ENCODE data around the gene TECPR2. TPM values are rescaled to one million over a fixed set of nuclear protein-coding genes. Genes with fewer than 3 reads are reported as not detected.
"Not testable (repeated sequence)": the region's sequence is repeated elsewhere in the genome, so short reads cannot be mapped to it uniquely, and the experiment has no call there.

TECPR2 gene
- total and polyA plus RNA-seq, 9 donors: 8.3 to 15.1 (median 12.1) TPM

GRCh38 chr14:102511538-102511937 is 148.8 kb downstream of the TECPR2 start:
- DNase-seq: no peak
- H3K36me3 ChIP-seq (ENCODE audit: control insufficient read depth, insufficient read depth, low read length): peaks cover under 1% of the 10 kb centered on the region
- peaks cover 25% of the 10 kb centered on the region for H3K4me1 ChIP-seq (ENCODE audit: control insufficient read depth, insufficient read depth, low read length)
- H3K9me3 ChIP-seq (replicated peaks; ENCODE audit: control insufficient read depth, low read depth, low read length): no peaks in the 10 kb centered on the region
- no peaks in the 10 kb centered on the region for H3K27me3 ChIP-seq (ENCODE audit: control insufficient read depth, insufficient read depth, low read length)
- H3K27ac ChIP-seq (ENCODE audit: low read length): no peak overlapping the region
- WGBS (ENCODE audit: insufficient coverage): 89% methylated on average over 4 of the region's 5 CpGs
- no peak overlapping the region for H3K4me3 ChIP-seq (ENCODE audit: low read length)

- H3K9me3 ChIP-seq (replicated peaks; ENCODE audit: control insufficient read depth, low read depth, low read length): no peaks in the 10 kb centered on the region
- WGBS (ENCODE audit: insufficient coverage): 79% methylated on average over 9 of the region's 11 CpGs
- no peak overlapping the region for H3K4me3 ChIP-seq (ENCODE audit: low read length)
- H3K27ac ChIP-seq (ENCODE audit: low read length): no peak overlapping the region
- no peak for DNase-seq
- no peaks in the 10 kb centered on the region for H3K36me3 ChIP-seq (ENCODE audit: control insufficient read depth, insufficient read depth, low read length)
- peaks cover 26% of the 10 kb centered on the region for H3K4me1 ChIP-seq (ENCODE audit: control insufficient read depth, insufficient read depth, low read length)
- H3K27me3 ChIP-seq (ENCODE audit: control insufficient read depth, insufficient read depth, low read length): no peaks in the 10 kb centered on the region
Measured at GRCh38 chr14:102512793-102513300, 150.1 kb downstream of the TECPR2 start.

GRCh38 chr14:102513899-102514772 is 151.4 kb downstream of the TECPR2 start:
- no peak overlapping the region for H3K27ac ChIP-seq (ENCODE audit: low read length)
- peaks cover 16% of the 10 kb centered on the region for H3K4me1 ChIP-seq (ENCODE audit: control insufficient read depth, insufficient read depth, low read length)
- WGBS (ENCODE audit: insufficient coverage): 86% methylated on average over 21 of the region's 21 CpGs
- no peaks in the 10 kb centered on the region for H3K9me3 ChIP-seq (replicated peaks; ENCODE audit: control insufficient read depth, low read depth, low read length)
- H3K36me3 ChIP-seq (ENCODE audit: control insufficient read depth, insufficient read depth, low read length): no peaks in the 10 kb centered on the region
- no peak overlapping the region for H3K4me3 ChIP-seq (ENCODE audit: low read length)
- no peaks in the 10 kb centered on the region for H3K27me3 ChIP-seq (ENCODE audit: control insufficient read depth, insufficient read depth, low read length)
- DNase-seq: no peak

- no peaks in the 10 kb centered on the region for H3K27me3 ChIP-seq (ENCODE audit: control insufficient read depth, insufficient read depth, low read length)
- H3K36me3 ChIP-seq (ENCODE audit: control insufficient read depth, insufficient read depth, low read length): no peaks in the 10 kb centered on the region
- no peaks in the 10 kb centered on the region for H3K9me3 ChIP-seq (replicated peaks; ENCODE audit: control insufficient read depth, low read depth, low read length)
- H3K4me3 ChIP-seq (ENCODE audit: low read length): no peak overlapping the region
- no peak overlapping the region for H3K27ac ChIP-seq (ENCODE audit: low read length)
- WGBS (ENCODE audit: insufficient coverage): 82% methylated on average over 7 of the region's 12 CpGs
- peaks cover 14% of the 10 kb centered on the region for H3K4me1 ChIP-seq (ENCODE audit: control insufficient read depth, insufficient read depth, low read length)
- DNase-seq: no peak
Measured at GRCh38 chr14:102514987-102515733, 152.4 kb downstream of the TECPR2 start.

GRCh38 chr14:102516531-102517391 is 154.0 kb downstream of the TECPR2 start:
- peak; percentile 58 for DNase-seq
- H3K27ac ChIP-seq (ENCODE audit: low read length): no peak overlapping the region
- peak overlapping the region; percentile 56 for H3K4me3 ChIP-seq (ENCODE audit: low read length)
- H3K4me1 ChIP-seq (ENCODE audit: control insufficient read depth, insufficient read depth, low read length): peaks cover 5% of the 10 kb centered on the region
- H3K9me3 ChIP-seq (replicated peaks; ENCODE audit: control insufficient read depth, low read depth, low read length): no peaks in the 10 kb centered on the region
- H3K27me3 ChIP-seq (ENCODE audit: control insufficient read depth, insufficient read depth, low read length): no peaks in the 10 kb centered on the region
- 1% methylated on average over 87 of the region's 95 CpGs for WGBS (ENCODE audit: insufficient coverage)
- no peaks in the 10 kb centered on the region for H3K36me3 ChIP-seq (ENCODE audit: control insufficient read depth, insufficient read depth, low read length)

- no peak for DNase-seq
- H3K27ac ChIP-seq (ENCODE audit: low read length): no peak overlapping the region
- WGBS (ENCODE audit: insufficient coverage): 17% methylated on average over 33 of the region's 37 CpGs
- no peaks in the 10 kb centered on the region for H3K36me3 ChIP-seq (ENCODE audit: control insufficient read depth, insufficient read depth, low read length)
- H3K4me1 ChIP-seq (ENCODE audit: control insufficient read depth, insufficient read depth, low read length): peaks cover 5% of the 10 kb centered on the region
- H3K4me3 ChIP-seq (ENCODE audit: low read length): peak overlapping the region; percentile 39
- no peaks in the 10 kb centered on the region for H3K9me3 ChIP-seq (replicated peaks; ENCODE audit: control insufficient read depth, low read depth, low read length)
- H3K27me3 ChIP-seq (ENCODE audit: control insufficient read depth, insufficient read depth, low read length): no peaks in the 10 kb centered on the region
Measured at GRCh38 chr14:102517392-102518062, 154.8 kb downstream of the TECPR2 start.

- 89% methylated on average over 7 of the region's 8 CpGs for WGBS (ENCODE audit: insufficient coverage)
- Histone ChIP-seq H3K9me3 (replicated peaks; ENCODE audit: control insufficient read depth, low read depth, low read length) (no peaks in the 10 kb centered on the region), H3K27me3 (ENCODE audit: control insufficient read depth, insufficient read depth, low read length) (no peaks in the 10 kb centered on the region), H3K4me1 (ENCODE audit: control insufficient read depth, insufficient read depth, low read length) (peaks cover 5% of the 10 kb centered on the region), H3K4me3 (ENCODE audit: low read length) (no peak overlapping the region), H3K36me3 (ENCODE audit: control insufficient read depth, insufficient read depth, low read length) (no peaks in the 10 kb centered on the region), H3K27ac (ENCODE audit: low read length) (no peak overlapping the region)
- DNase-seq: no peak
Measured at GRCh38 chr14:102518063-102518648, 155.4 kb downstream of the TECPR2 start.

GRCh38 chr14:102519709-102520108 is 157.0 kb downstream of the TECPR2 start:
- H3K27ac ChIP-seq (ENCODE audit: low read length): not testable (repeated sequence)

GRCh38 chr14:102523200-102523568 is 160.4 kb downstream of the TECPR2 start:
- Histone ChIP-seq H3K36me3 (ENCODE audit: control insufficient read depth, insufficient read depth, low read length) (no peaks in the 10 kb centered on the region), H3K9me3 (replicated peaks; ENCODE audit: control insufficient read depth, low read depth, low read length) (no peaks in the 10 kb centered on the region), H3K4me3 (ENCODE audit: low read length) (no peak overlapping the region), H3K27ac (ENCODE audit: low read length) (peak overlapping the region; percentile 37), H3K4me1 (ENCODE audit: control insufficient read depth, insufficient read depth, low read length) (peaks cover 17% of the 10 kb centered on the region), H3K27me3 (ENCODE audit: control insufficient read depth, insufficient read depth, low read length) (no peaks in the 10 kb centered on the region)
- peak; percentile 13 for DNase-seq
- WGBS (ENCODE audit: insufficient coverage): 29% methylated on average over 3 of the region's 3 CpGs

More at GRCh38 chr14:102519709-102520108, 157.0 kb downstream of the TECPR2 start:
- H3K4me3 ChIP-seq (ENCODE audit: low read length); H3K27me3 ChIP-seq (ENCODE audit: control insufficient read depth, insufficient read depth, low read length); DNase-seq; H3K36me3 ChIP-seq (ENCODE audit: control insufficient read depth, insufficient read depth, low read length); H3K9me3 ChIP-seq (replicated peaks; ENCODE audit: control insufficient read depth, low read depth, low read length): not testable (repeated sequence)
- WGBS (ENCODE audit: insufficient coverage): 93% methylated on average over 3 of the region's 5 CpGs
- H3K4me1 ChIP-seq (ENCODE audit: control insufficient read depth, insufficient read depth, low read length): peaks cover 15% of the 10 kb centered on the region
